ENCODE measurements around the gene GTPBP3.

GRCh38 chr19:17353386-17353785, 16.0 kb downstream of the GTPBP3 start:
- TF ChIP-seq CTCF (conservative IDR thresholded peaks at IDR 0.05; ENCODE audit: low read depth, low read length) (no peak), EZH2 (IDR thresholded peaks at IDR 0.05; ENCODE audit: borderline replicate concordance, low read depth, low read length, poor library complexity, severe bottlenecking) (no peak)

All from A673 (cell line).